KMS-11 (cell line): ENCODE results near the gene ABCC6.
"Not testable (repeated sequence)": the region's sequence is repeated elsewhere in the genome, so short reads cannot be mapped to it uniquely, and the experiment has no call there.

Source experiments
- H2AFZ ChIP-seq: fragments of 200-600 bp; sonication (generic); 2 replicates; pipeline ENCODE4 v1.6.1; 2016; ENCODE audit warnings: antibody characterized with exemption, mixed run types, low read depth
- H3K27ac ChIP-seq: fragments of 200-600 bp; sonication (generic); 2 replicates; pipeline ENCODE4 v1.6.1; 2016; ENCODE audit warnings: mild to moderate bottlenecking, mixed run types
- H3K27me3 ChIP-seq: fragments of 200-600 bp; sonication (generic); 2 replicates; pipeline ENCODE4 v1.6.1; 2017; ENCODE audit warnings: mild to moderate bottlenecking, low read depth, mixed run types, moderate library complexity; ENCODE audit not compliant: insufficient read depth
- H3K36me3 ChIP-seq: fragments of 200-600 bp; sonication (generic); 2 replicates; pipeline ENCODE4 v1.6.1; 2017; ENCODE audit warnings: mild to moderate bottlenecking, mixed run types; ENCODE audit not compliant: insufficient read depth
- H3K4me1 ChIP-seq: fragments of 200-600 bp; sonication (generic); 2 replicates; pipeline ENCODE4 v1.6.1; 2016; ENCODE audit warnings: mild to moderate bottlenecking, low read depth, mixed run types; ENCODE audit not compliant: poor library complexity, severe bottlenecking
- H3K4me2 ChIP-seq: fragments of 200-600 bp; sonication (generic); 2 replicates; pipeline ENCODE4 v1.7.0; 2016; ENCODE audit warnings: mild to moderate bottlenecking, mixed run types
- H3K4me3 ChIP-seq: fragments of 200-600 bp; sonication (generic); IDR thresholded peaks from 2 replicates; pipeline ENCODE4 v1.6.1; 2017; ENCODE audit warnings: low read depth, low read length, mixed read lengths; ENCODE audit not compliant: insufficient read depth
- H3K79me2 ChIP-seq: fragments of 200-600 bp; sonication (generic); 2 replicates; pipeline ENCODE4 v1.6.1; 2016; ENCODE audit warnings: low read depth, mixed run types; ENCODE audit not compliant: insufficient read depth
- H3K9ac ChIP-seq: fragments of 200-600 bp; sonication (generic); 2 replicates; pipeline ENCODE4 v1.6.1; 2016; ENCODE audit warnings: mild to moderate bottlenecking, mixed run types
- H4K20me1 ChIP-seq: fragments of 200-600 bp; sonication (generic); 2 replicates; pipeline ENCODE4 v1.6.1; 2016; ENCODE audit warnings: mild to moderate bottlenecking, mixed run types; ENCODE audit not compliant: insufficient read depth
- CTCF ChIP-seq: fragments of 200-600 bp; sonication (generic); conservative IDR thresholded peaks from 2 replicates; pipeline ENCODE4 v1.6.1; 2017; ENCODE audit warnings: low read depth, mild to moderate bottlenecking, antibody characterized with exemption, low read length, moderate library complexity, mixed read lengths

ABCC6 gene

GRCh38 chr16:16108759-16109158 is 114.5 kb downstream of the ABCC6 start:
- no peak overlapping the region for H3K4me2 ChIP-seq
- peaks cover 23% of the 10 kb centered on the region; the same call in 1 of the 2 replicates for H3K36me3 ChIP-seq
- H2AFZ ChIP-seq = no peak overlapping the region
- no peak for TF ChIP-seq CTCF
- no peaks in the 10 kb centered on the region for H3K4me1 ChIP-seq
- H3K4me3 ChIP-seq = no peak overlapping the region
- no peak overlapping the region for H3K9ac ChIP-seq
- H3K79me2 ChIP-seq = no peaks in the 10 kb centered on the region
- H3K27ac ChIP-seq = no peak overlapping the region
- H4K20me1 ChIP-seq = no peaks in the 10 kb centered on the region
- no peaks in the 10 kb centered on the region for H3K27me3 ChIP-seq

GRCh38 chr16:16107839-16108238 is 115.5 kb downstream of the ABCC6 start:
- TF ChIP-seq CTCF = no peak
- H3K4me3 ChIP-seq = no peak overlapping the region
- no peaks in the 10 kb centered on the region for H3K79me2 ChIP-seq
- H3K4me2 ChIP-seq = no peak overlapping the region
- no peaks in the 10 kb centered on the region for H3K4me1 ChIP-seq
- no peaks in the 10 kb centered on the region for H3K27me3 ChIP-seq
- H3K9ac ChIP-seq = no peak overlapping the region
- no peaks in the 10 kb centered on the region for H4K20me1 ChIP-seq
- H3K27ac ChIP-seq = no peak overlapping the region
- H2AFZ ChIP-seq = no peak overlapping the region
- peaks cover 27% of the 10 kb centered on the region; the same call in 1 of the 2 replicates for H3K36me3 ChIP-seq

- H2AFZ ChIP-seq = no peak overlapping the region
- no peak overlapping the region for H3K4me3 ChIP-seq
- no peaks in the 10 kb centered on the region for H3K79me2 ChIP-seq
- H3K9ac ChIP-seq = no peak overlapping the region
- peaks cover 19% of the 10 kb centered on the region; the same call in 1 of the 2 replicates for H3K36me3 ChIP-seq
- no peak overlapping the region for H3K27ac ChIP-seq
- no peaks in the 10 kb centered on the region for H4K20me1 ChIP-seq
- no peak for TF ChIP-seq CTCF
- H3K4me2 ChIP-seq = no peak overlapping the region
- H3K27me3 ChIP-seq = no peaks in the 10 kb centered on the region
- no peaks in the 10 kb centered on the region for H3K4me1 ChIP-seq
These were observed 116.8 kb downstream of the ABCC6 start for GRCh38 chr16:16106466-16106865.

- Histone ChIP-seq H3K36me3 (peaks cover 19% of the 10 kb centered on the region; the same call in 1 of the 2 replicates), H3K27ac (no peak overlapping the region), H3K4me1 (no peaks in the 10 kb centered on the region), H3K9ac (no peak overlapping the region), H3K79me2 (no peaks in the 10 kb centered on the region), H3K4me3 (no peak overlapping the region), H4K20me1 (no peaks in the 10 kb centered on the region), H2AFZ (no peak overlapping the region), H3K27me3 (no peaks in the 10 kb centered on the region), H3K4me2 (no peak overlapping the region)
- TF ChIP-seq CTCF = no peak
These were observed 117.6 kb downstream of the ABCC6 start for GRCh38 chr16:16105646-16106045.

- not testable (repeated sequence) for H3K27me3 ChIP-seq, H4K20me1 ChIP-seq, H3K4me2 ChIP-seq, H2AFZ ChIP-seq, H3K79me2 ChIP-seq, H3K27ac ChIP-seq, H3K9ac ChIP-seq, H3K4me1 ChIP-seq, H3K4me3 ChIP-seq
- H3K36me3 ChIP-seq = peaks cover 14% of the 10 kb centered on the region; the same call in 1 of the 2 replicates
These were observed 118.5 kb downstream of the ABCC6 start for GRCh38 chr16:16104804-16105141.

GRCh38 chr16:16104132-16104803 is 119.0 kb downstream of the ABCC6 start:
- not testable (repeated sequence) for H3K4me2 ChIP-seq, H3K9ac ChIP-seq, H3K79me2 ChIP-seq, H3K27me3 ChIP-seq, H3K4me1 ChIP-seq, H3K4me3 ChIP-seq, H4K20me1 ChIP-seq, H3K27ac ChIP-seq, H2AFZ ChIP-seq
- peaks cover 14% of the 10 kb centered on the region; the same call in 1 of the 2 replicates for H3K36me3 ChIP-seq
